Loucy (cell line): ENCODE data around the gene EEFSEC.

Source experiments
- H2AFZ ChIP-seq: fragments of 200-600 bp; sonication (generic); 2 replicates; pipeline ENCODE4 v1.6.0; 2016; ENCODE audit warnings: antibody characterized with exemption, mild to moderate bottlenecking, low read length, moderate library complexity
- H3F3A ChIP-seq: fragments of 200-600 bp; 2 replicates; pipeline ENCODE4 v1.6.0; 2016; ENCODE audit warnings: antibody characterized with exemption, low read depth, mild to moderate bottlenecking
- H3K27me3 ChIP-seq: fragments of 200-600 bp; sonication (generic); 2 replicates; pipeline ENCODE4 v1.6.1; 2014; ENCODE audit warnings: low read length, mild to moderate bottlenecking; ENCODE audit not compliant: insufficient read depth, poor library complexity, severe bottlenecking
- H3K36me3 ChIP-seq: fragments of 200-600 bp; sonication (generic); 2 replicates; pipeline ENCODE4 v1.6.1; 2016; ENCODE audit warnings: low read length; ENCODE audit not compliant: insufficient read depth
- H3K4me1 ChIP-seq: fragments of 200-600 bp; sonication (generic); 2 replicates; pipeline ENCODE4 v1.5.1; 2014; ENCODE audit warnings: low read length, mild to moderate bottlenecking; ENCODE audit not compliant: insufficient read depth, poor library complexity, severe bottlenecking
- H3K4me2 ChIP-seq: fragments of 200-600 bp; sonication (generic); 2 replicates; pipeline ENCODE4 v1.6.0; 2014; ENCODE audit warnings: antibody characterized with exemption, low read length, low read depth, mild to moderate bottlenecking; ENCODE audit not compliant: poor library complexity, severe bottlenecking
- H3K4me3 ChIP-seq: fragments of 200-600 bp; sonication (generic); 2 replicates; pipeline ENCODE4 v1.5.1; 2014; ENCODE audit warnings: low read length, mild to moderate bottlenecking, mixed read lengths; ENCODE audit not compliant: poor library complexity, severe bottlenecking
- H3K79me2 ChIP-seq: fragments of 200-600 bp; sonication (generic); 2 replicates; pipeline ENCODE4 v1.6.1; 2014; ENCODE audit warnings: low read length; ENCODE audit not compliant: insufficient read depth
- H3K9ac ChIP-seq: fragments of 200-600 bp; sonication (generic); 2 replicates; pipeline ENCODE4 v1.6.0; 2014; ENCODE audit warnings: mild to moderate bottlenecking, low read depth, low read length, moderate library complexity; ENCODE audit not compliant: poor library complexity, severe bottlenecking
- H3K9me2 ChIP-seq: fragments of 200-600 bp; sonication (generic); replicated peaks from 2 replicates; pipeline ENCODE4 v1.6.1; 2016; ENCODE audit warnings: low read depth, low read length, mixed read lengths
- H3K9me3 ChIP-seq: fragments of 200-600 bp; sonication (generic); 2 replicates; pipeline ENCODE4 v1.6.1; 2014; ENCODE audit warnings: mild to moderate bottlenecking, antibody characterized with exemption, low read length, low read depth; ENCODE audit not compliant: insufficient read depth
- H4K20me1 ChIP-seq: fragments of 200-600 bp; sonication (generic); 2 replicates; pipeline ENCODE4 v1.6.0; 2014; ENCODE audit warnings: antibody characterized with exemption, low read length, mild to moderate bottlenecking; ENCODE audit not compliant: insufficient read depth, poor library complexity, severe bottlenecking
- EZH2phosphoT487 ChIP-seq: fragments of 200-600 bp; IDR thresholded peaks from 2 replicates; pipeline ENCODE4 v1.6.1; 2018; ENCODE audit warnings: antibody characterized with exemption, mild to moderate bottlenecking, moderate library complexity, borderline replicate concordance
- TF ChIP-seq, protein P1 (sequence below): fragments of 200-600 bp; sonication (generic); conservative IDR thresholded peaks from 2 replicates; pipeline ENCODE4 v1.5.1; 2014; ENCODE audit warnings: mild to moderate bottlenecking, antibody characterized with exemption, low read length

EEFSEC gene

DNA sequence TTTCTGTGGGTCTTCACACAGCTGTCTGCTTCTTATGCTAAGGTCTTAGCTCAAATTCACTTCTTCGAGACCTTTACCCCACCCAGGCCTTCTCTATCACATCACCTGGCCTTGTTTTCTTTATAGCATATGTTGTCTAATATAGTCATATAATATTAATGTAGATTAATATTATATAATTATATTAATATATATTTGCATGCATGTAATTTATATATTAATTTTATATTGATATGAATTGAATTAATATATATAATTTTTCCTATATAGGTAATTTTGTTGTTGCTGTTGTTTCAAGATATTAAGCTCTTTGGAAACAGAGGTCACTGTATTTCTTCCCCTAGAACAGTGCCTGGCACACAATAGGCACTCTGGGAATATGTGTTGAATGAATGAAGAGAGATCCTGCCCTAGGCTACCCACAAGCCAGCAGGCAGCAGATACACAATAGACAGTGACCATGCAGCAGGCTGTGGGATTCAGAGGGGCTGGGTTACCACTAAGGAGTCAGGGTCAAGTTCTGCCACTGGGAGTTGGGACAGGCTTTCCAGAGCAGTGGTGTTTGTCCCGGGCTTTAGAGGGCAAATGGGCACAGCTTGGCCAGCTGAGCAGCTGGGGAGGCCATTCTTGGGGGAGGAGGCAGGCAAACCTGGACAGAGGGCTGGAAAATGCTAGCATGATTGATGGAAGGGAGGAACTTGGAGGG is 187.1 kb downstream of the EEFSEC start:
- Histone ChIP-seq H3K79me2 (no peaks in the 10 kb centered on the region), H3K27me3 (no peaks in the 10 kb centered on the region), H2AFZ (no peak overlapping the region), H3K4me2 (no peak overlapping the region), H4K20me1 (no peaks in the 10 kb centered on the region), H3K9ac (no peak overlapping the region), H3K9me3 (no peaks in the 10 kb centered on the region), H3K4me1 (peaks cover 7% of the 10 kb centered on the region), H3K9me2 (no peaks in the 10 kb centered on the region), H3F3A (no peaks in the 10 kb centered on the region), H3K4me3 (no peak overlapping the region), H3K36me3 (peaks cover 8% of the 10 kb centered on the region; the same call in 1 of the 2 replicates)
- TF ChIP-seq, protein P1, sequence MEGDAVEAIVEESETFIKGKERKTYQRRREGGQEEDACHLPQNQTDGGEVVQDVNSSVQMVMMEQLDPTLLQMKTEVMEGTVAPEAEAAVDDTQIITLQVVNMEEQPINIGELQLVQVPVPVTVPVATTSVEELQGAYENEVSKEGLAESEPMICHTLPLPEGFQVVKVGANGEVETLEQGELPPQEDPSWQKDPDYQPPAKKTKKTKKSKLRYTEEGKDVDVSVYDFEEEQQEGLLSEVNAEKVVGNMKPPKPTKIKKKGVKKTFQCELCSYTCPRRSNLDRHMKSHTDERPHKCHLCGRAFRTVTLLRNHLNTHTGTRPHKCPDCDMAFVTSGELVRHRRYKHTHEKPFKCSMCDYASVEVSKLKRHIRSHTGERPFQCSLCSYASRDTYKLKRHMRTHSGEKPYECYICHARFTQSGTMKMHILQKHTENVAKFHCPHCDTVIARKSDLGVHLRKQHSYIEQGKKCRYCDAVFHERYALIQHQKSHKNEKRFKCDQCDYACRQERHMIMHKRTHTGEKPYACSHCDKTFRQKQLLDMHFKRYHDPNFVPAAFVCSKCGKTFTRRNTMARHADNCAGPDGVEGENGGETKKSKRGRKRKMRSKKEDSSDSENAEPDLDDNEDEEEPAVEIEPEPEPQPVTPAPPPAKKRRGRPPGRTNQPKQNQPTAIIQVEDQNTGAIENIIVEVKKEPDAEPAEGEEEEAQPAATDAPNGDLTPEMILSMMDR: no peak
- TF ChIP-seq EZH2phosphoT487: no peak

DNA sequence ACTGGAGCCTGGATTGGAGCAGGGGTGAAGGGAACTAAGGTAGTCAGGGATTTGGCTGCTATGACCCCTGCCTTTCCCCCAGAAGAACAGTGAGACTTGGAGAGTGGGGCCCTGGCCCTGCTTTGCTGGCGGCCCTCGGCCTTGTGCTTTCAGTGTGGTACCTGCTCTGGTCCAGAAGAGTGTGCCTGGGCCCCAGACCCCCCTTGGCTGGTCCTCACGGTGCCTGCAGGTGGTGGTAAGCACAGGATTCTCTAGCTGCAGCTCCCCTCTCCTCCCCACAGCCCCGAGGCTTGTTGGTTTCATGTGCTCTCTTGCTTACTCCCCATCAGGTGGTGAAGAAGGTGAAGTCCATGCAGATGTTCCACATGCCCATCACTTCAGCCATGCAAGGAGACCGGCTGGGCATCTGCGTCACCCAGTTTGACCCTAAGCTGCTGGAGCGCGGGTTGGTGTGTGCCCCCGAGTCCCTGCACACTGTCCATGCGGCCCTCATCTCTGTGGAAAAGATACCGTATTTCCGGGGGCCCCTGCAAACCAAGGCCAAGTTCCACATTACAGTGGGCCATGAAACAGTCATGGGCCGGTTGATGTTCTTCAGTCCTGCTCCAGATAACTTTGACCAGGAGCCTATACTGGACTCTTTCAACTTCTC is 187.7 kb downstream of the EEFSEC start:
- Histone ChIP-seq H3K9ac (no peak overlapping the region), H4K20me1 (no peaks in the 10 kb centered on the region), H3K79me2 (no peaks in the 10 kb centered on the region), H3F3A (no peaks in the 10 kb centered on the region), H3K9me3 (no peaks in the 10 kb centered on the region), H3K4me1 (peaks cover 7% of the 10 kb centered on the region), H3K9me2 (no peaks in the 10 kb centered on the region), H3K27me3 (no peaks in the 10 kb centered on the region), H3K4me2 (no peak overlapping the region), H3K4me3 (no peak overlapping the region), H2AFZ (no peak overlapping the region), H3K36me3 (peaks cover 8% of the 10 kb centered on the region; the same call in 1 of the 2 replicates)
- TF ChIP-seq EZH2phosphoT487: no peak
- TF ChIP-seq, protein P1: no peak

DNA sequence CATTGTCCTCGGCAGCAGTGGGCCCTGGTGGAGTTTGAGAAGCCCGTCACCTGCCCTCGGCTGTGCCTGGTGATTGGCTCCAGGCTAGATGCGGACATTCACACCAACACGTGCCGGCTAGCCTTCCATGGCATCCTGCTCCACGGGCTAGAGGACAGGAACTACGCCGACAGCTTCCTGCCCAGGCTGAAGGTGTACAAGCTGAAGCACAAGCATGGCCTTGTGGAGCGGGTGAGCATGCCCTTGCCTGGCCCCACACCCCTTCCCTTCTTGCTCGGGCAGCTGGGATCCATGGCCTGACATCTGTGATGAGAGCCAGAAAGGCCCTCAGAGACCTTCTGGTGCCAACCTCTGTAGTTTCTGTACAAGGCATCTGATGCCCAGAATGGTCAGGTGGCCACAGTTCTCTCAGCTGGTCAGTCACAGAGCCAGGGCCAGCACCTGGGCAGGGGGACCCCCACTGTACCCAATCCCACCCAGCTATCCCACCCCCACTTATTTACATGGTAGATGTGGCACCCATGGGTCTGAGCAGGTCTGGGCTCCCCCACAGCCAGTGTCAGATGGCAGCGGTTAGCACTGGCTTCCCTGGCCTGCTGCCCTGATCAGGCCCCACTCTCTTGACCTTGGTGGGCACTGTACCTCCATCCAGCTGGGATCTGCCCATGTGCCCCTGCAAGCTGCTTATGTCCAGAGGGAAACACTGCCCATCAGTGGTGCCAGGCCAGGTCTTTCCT is 188.5 kb downstream of the EEFSEC start:
- Histone ChIP-seq H2AFZ (no peak overlapping the region), H3K4me2 (no peak overlapping the region), H3K9me3 (no peaks in the 10 kb centered on the region), H3K9ac (no peak overlapping the region), H3K4me1 (peaks cover 7% of the 10 kb centered on the region), H3F3A (no peaks in the 10 kb centered on the region), H3K79me2 (no peaks in the 10 kb centered on the region), H4K20me1 (no peaks in the 10 kb centered on the region), H3K4me3 (no peak overlapping the region), H3K9me2 (no peaks in the 10 kb centered on the region), H3K27me3 (no peaks in the 10 kb centered on the region), H3K36me3 (peaks cover 8% of the 10 kb centered on the region; the same call in 1 of the 2 replicates)
- TF ChIP-seq, protein P1: no peak
- no peak for TF ChIP-seq EZH2phosphoT487
